ENCODE data around the gene CACNA1G.

The CACNA1G gene

DNA sequence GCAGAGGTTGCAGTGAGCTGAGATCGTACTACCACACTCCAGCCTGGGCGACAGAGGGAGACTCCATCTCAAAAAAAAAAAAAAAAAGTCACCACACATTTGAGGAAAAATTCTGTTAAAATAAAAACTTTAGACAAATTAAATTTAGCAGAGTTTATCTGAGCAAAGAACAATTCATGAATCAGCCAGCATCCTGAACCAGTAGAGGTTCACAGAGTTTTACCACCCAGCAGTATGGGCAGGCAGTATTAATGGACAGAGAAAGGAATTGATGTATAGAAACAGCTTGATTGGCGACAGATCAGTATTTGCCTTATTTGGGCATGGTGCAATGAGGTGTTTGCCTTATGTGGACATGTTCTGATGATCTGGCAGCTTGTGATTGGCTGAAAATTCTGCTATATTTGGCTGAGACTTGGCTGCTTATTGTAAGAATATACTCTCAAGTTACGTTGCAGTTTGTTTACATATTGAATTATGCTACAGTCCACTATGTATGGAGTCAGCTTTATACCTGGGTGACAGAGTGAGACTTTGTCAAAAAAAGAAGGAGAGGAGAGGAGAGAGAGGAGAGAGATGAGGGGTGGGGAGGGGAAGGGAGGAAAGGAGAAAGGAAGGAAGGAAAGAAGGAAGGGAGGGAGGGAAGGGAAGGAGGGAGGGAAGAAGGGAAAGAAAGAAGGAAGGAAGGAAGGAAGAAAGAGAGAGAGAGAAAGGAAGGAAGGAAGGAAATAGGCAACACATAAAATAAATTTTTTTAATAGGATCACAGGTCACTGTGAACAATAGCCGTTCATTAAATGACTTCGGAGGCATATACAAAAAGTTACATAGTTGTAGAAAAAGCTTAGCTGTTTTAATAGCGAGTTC lies 88.8 kb downstream of the CACNA1G start:
- no peak for DNase-seq (ENCODE audit: extremely low read depth, insufficient read length)
- TF ChIP-seq, protein P1, sequence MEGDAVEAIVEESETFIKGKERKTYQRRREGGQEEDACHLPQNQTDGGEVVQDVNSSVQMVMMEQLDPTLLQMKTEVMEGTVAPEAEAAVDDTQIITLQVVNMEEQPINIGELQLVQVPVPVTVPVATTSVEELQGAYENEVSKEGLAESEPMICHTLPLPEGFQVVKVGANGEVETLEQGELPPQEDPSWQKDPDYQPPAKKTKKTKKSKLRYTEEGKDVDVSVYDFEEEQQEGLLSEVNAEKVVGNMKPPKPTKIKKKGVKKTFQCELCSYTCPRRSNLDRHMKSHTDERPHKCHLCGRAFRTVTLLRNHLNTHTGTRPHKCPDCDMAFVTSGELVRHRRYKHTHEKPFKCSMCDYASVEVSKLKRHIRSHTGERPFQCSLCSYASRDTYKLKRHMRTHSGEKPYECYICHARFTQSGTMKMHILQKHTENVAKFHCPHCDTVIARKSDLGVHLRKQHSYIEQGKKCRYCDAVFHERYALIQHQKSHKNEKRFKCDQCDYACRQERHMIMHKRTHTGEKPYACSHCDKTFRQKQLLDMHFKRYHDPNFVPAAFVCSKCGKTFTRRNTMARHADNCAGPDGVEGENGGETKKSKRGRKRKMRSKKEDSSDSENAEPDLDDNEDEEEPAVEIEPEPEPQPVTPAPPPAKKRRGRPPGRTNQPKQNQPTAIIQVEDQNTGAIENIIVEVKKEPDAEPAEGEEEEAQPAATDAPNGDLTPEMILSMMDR (IDR thresholded peaks at IDR 0.05; ENCODE audit: insufficient read depth, low read length, poor library complexity, severe bottlenecking): no peak
- Histone ChIP-seq H3K36me3 (ENCODE audit: control insufficient read depth, insufficient read depth, low read length) (no peaks in the 10 kb centered on the region), H3K27me3 (replicated peaks; ENCODE audit: control insufficient read depth, insufficient read depth, low read length) (no peaks in the 10 kb centered on the region; the same call in 1 of the 2 replicates), H3K4me3 (replicated peaks; ENCODE audit: low read depth, low read length) (no peak overlapping the region)

DNA sequence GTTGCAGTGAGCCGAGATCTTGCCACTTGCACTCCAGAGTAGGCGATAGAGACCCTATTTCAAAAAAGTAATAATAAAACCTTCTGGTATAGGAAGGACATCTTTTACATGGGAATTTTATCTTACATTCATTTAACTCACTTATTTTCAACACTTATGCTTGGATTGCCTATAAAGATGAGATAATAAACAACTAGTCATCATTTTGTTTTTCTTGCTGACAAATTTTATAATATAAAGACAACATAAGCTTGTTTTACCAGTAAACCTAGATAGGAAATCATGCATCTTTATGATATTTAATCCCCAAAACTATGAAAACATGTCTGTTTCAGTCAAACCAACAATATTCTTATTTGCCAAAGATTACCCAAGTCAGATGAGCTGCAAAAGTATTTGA lies 91.1 kb downstream of the CACNA1G start:
- DNase-seq (ENCODE audit: extremely low read depth, insufficient read length): no peak
- Histone ChIP-seq H3K36me3 (ENCODE audit: control insufficient read depth, insufficient read depth, low read length) (no peaks in the 10 kb centered on the region), H3K4me3 (replicated peaks; ENCODE audit: low read depth, low read length) (no peak overlapping the region), H3K27me3 (replicated peaks; ENCODE audit: control insufficient read depth, insufficient read depth, low read length) (no peaks in the 10 kb centered on the region; the same call in 1 of the 2 replicates)
- TF ChIP-seq, protein P1 (IDR thresholded peaks at IDR 0.05; ENCODE audit: insufficient read depth, low read length, poor library complexity, severe bottlenecking): no peak

DNA sequence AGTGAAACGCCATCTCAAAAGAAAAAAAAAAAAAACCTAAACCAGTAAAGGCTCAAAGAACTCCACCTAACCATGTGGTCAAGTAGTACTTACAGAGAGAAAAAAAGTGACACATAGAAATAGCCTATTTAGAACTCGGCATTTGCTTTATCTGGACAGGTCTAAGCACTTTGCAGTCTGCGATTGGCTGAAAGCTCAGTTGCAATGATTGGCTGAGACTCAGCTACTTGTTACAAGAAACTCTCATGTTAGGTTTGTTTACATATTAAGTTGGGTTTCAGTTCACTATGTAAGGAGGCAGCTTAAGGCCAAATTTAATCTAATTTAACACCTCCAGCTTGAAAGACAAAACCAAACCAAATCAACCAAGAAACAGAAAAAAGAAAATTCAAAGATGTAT lies 93.2 kb downstream of the CACNA1G start:
- TF ChIP-seq, protein P1 (IDR thresholded peaks at IDR 0.05; ENCODE audit: insufficient read depth, low read length, poor library complexity, severe bottlenecking): no peak
- H3K4me3 ChIP-seq (replicated peaks; ENCODE audit: low read depth, low read length): no peak overlapping the region
- H3K36me3 ChIP-seq (ENCODE audit: control insufficient read depth, insufficient read depth, low read length): no peaks in the 10 kb centered on the region
- no peak for DNase-seq (ENCODE audit: extremely low read depth, insufficient read length)
- H3K27me3 ChIP-seq (replicated peaks; ENCODE audit: control insufficient read depth, insufficient read depth, low read length): no peaks in the 10 kb centered on the region; the same call in 1 of the 2 replicates

DNA sequence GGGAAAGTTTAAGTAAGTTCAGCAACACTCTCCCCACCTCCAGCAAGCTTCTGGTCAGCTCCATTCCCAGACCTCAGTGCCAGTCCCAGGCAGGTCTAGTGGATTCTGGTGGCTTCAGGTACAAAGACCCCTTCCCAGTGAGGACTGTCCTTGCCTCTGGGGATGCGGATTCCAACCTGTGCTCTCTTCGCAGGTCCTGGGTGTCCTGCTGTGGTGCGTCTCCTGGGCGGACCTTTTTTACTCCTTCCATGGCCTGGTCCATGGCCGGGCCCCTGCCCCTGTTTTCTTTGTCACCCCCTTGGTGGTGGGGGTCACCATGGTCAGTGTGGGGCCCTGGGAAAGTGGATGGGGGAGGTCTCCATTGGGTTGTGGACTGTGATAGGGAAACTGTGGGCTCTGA lies 96.0 kb downstream of the CACNA1G start:
- Histone ChIP-seq H3K36me3 (ENCODE audit: control insufficient read depth, insufficient read depth, low read length) (no peaks in the 10 kb centered on the region), H3K4me3 (replicated peaks; ENCODE audit: low read depth, low read length) (no peak overlapping the region), H3K27me3 (replicated peaks; ENCODE audit: control insufficient read depth, insufficient read depth, low read length) (no peaks in the 10 kb centered on the region; the same call in 1 of the 2 replicates)
- TF ChIP-seq, protein P1 (IDR thresholded peaks at IDR 0.05; ENCODE audit: insufficient read depth, low read length, poor library complexity, severe bottlenecking): no peak
- no peak for DNase-seq (ENCODE audit: extremely low read depth, insufficient read length)

DNA sequence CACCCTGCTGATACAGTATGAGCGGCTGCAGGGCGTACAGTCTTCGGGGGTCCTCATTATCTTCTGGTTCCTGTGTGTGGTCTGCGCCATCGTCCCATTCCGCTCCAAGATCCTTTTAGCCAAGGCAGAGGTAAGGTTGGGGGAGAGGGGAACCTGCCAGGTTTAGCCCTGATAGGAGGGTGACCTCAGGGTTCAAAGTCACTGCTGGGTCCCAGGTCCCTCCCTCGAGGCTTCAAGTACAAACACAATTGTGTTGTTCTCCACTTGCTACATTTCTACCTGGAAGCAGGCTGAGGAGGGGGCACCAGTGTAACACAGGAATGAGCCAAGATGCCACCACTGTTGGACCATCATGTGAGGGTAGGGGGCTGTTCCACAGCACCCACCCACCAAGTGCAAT lies 96.5 kb downstream of the CACNA1G start:
- Histone ChIP-seq H3K27me3 (replicated peaks; ENCODE audit: control insufficient read depth, insufficient read depth, low read length) (no peaks in the 10 kb centered on the region; the same call in 1 of the 2 replicates), H3K36me3 (ENCODE audit: control insufficient read depth, insufficient read depth, low read length) (no peaks in the 10 kb centered on the region), H3K4me3 (replicated peaks; ENCODE audit: low read depth, low read length) (no peak overlapping the region)
- TF ChIP-seq, protein P1 (IDR thresholded peaks at IDR 0.05; ENCODE audit: insufficient read depth, low read length, poor library complexity, severe bottlenecking): no peak
- DNase-seq (ENCODE audit: extremely low read depth, insufficient read length): no peak

Data from GM06990 (cell line).